ENCODE data around the gene CCNO.
A peak's percentile ranks its signal among the peaks of the same experiment; 100 is the strongest.

- TF ChIP-seq CTCF (IDR thresholded peaks at IDR 0.05; ENCODE audit: insufficient read depth, low read length, poor library complexity, severe bottlenecking), result peak; percentile 84
- no peak for TF ChIP-seq EZH2phosphoT487 (conservative IDR thresholded peaks at IDR 0.05; ENCODE audit: low read length)
Observed at GRCh38 chr5:55226027-55226933, 7.1 kb downstream of the CCNO start.

Data from SU-DHL-6 (cell line).